HepG2 (cell line): Measurements from ENCODE around the gene STRN3. TPM values are rescaled to one million over a fixed set of nuclear protein-coding genes. Genes with fewer than 3 reads are reported as not detected.
A peak's percentile ranks its signal among the peaks of the same experiment; 100 is the strongest.

ENCODE experiments used
- AGO1 ChIP-seq: fragments of 200-400 bp; formaldehyde crosslinking; IDR thresholded peaks from 2 replicates; pipeline ENCODE4 v1.6.1; 2017; ENCODE audit warnings: mild to moderate bottlenecking, low read depth, low read length, moderate library complexity; ENCODE audit not compliant: poor library complexity, severe bottlenecking
- ARID2 ChIP-seq: sonication (generic); formaldehyde crosslinking; IDR thresholded peaks from 2 replicates; pipeline ENCODE4 v1.8.1; 2022; ENCODE audit warnings: mild to moderate bottlenecking, missing genetic modification reagents, borderline replicate concordance
- FOXA1 ChIP-seq, 2 experiments: fragments of 450-650 bp in 1 of 2; sonication (generic) in 1 of 2; formaldehyde crosslinking in 1 of 2; IDR thresholded peaks; 2 replicates each; pipeline versions ENCODE4 v1.4.0 to v1.6.1; 2016 to 2020; ENCODE audit warnings: missing genetic modification reagents in 1 of 2
- KDM2A ChIP-seq: sonication (generic); formaldehyde crosslinking; IDR thresholded peaks from 2 replicates; pipeline ENCODE4 v1.4.0; 2020; ENCODE audit warnings: low read depth, missing genetic modification reagents, borderline replicate concordance
- NBN ChIP-seq: fragments of 450-650 bp; conservative IDR thresholded peaks from 2 replicates; pipeline ENCODE4 v1.6.1; 2017
- NR2F2 ChIP-seq: IDR thresholded peaks from 2 replicates; pipeline ENCODE4 v1.6.1; 2012; ENCODE audit warnings: low read depth, inconsistent platforms, borderline replicate concordance
- PHF8 ChIP-seq: sonication (generic); formaldehyde crosslinking; IDR thresholded peaks from 2 replicates; pipeline ENCODE4 v1.5.0; 2020; ENCODE audit warnings: missing genetic modification reagents
- POGZ ChIP-seq: sonication (generic); formaldehyde crosslinking; IDR thresholded peaks from 2 replicates; pipeline ENCODE4 v1.4.0; 2020; ENCODE audit warnings: mild to moderate bottlenecking, missing genetic modification reagents
- ZKSCAN8 ChIP-seq: IDR thresholded peaks from 2 replicates; pipeline ENCODE4 v1.6.1; 2016; ENCODE audit warnings: borderline replicate concordance, missing genetic modification reagents, missing compliant biosample characterization
- ZMYM4 ChIP-seq: sonication (generic); formaldehyde crosslinking; IDR thresholded peaks from 2 replicates; pipeline ENCODE4 v1.8.1; 2023; ENCODE audit warnings: mild to moderate bottlenecking, missing genetic modification reagents
- ZNF207 ChIP-seq: fragments of 450-650 bp; IDR thresholded peaks from 2 replicates; pipeline ENCODE4 v1.6.1; 2016; ENCODE audit warnings: antibody characterized with exemption, borderline replicate concordance
- ZNF326 ChIP-seq: sonication (generic); formaldehyde crosslinking; IDR thresholded peaks from 2 replicates; pipeline ENCODE4 v1.4.0; 2020; ENCODE audit warnings: missing genetic modification reagents, borderline replicate concordance
- ZNF496 ChIP-seq: sonication (generic); formaldehyde crosslinking; IDR thresholded peaks from 2 replicates; pipeline ENCODE4 v1.8.1; 2023; ENCODE audit warnings: mild to moderate bottlenecking, moderate library complexity, missing genetic modification reagents; ENCODE audit not compliant: insufficient replicate concordance
- ZNF546 ChIP-seq: sonication (generic); formaldehyde crosslinking; conservative IDR thresholded peaks from 2 replicates; pipeline ENCODE4 v1.8.1; 2023; ENCODE audit warnings: mild to moderate bottlenecking, missing genetic modification reagents
- polyA plus RNA-seq, 8 experiments: library from polyadenylated mRNA; depleted of rRNA in 3 of 8; stranded (reverse) in 7 of 8; unstranded in 1 of 8; fragments of >200 nt; fragmentation: Illumina TruSeq in 4 of 8; extraction: Trizol in 4 of 8; gene quantifications; 2 replicates each; pipeline versions ENCODE4 v1.2.1 to v1.2.3, GENCODE V29; 2011 to 2016; ENCODE audit warnings: low read depth in 4 of 8, missing spikeins in 1 of 8, mixed read lengths in 1 of 8; ENCODE audit not compliant: insufficient read depth in 1 of 8
- total RNA-seq, 5 experiments: library from RNA; depleted of rRNA; stranded (reverse); fragments of >200 nt; fragmentation: Illumina TruSeq; extraction: Trizol; gene quantifications; 2 replicates each; pipeline ENCODE4 v1.2.3, GENCODE V29; 2016; ENCODE audit warnings: low read depth in 1 of 5
- TF ChIP-seq, protein P1 (sequence below): IDR thresholded peaks from 2 replicates; pipeline ENCODE4 v1.6.1; 2016; ENCODE audit warnings: missing compliant biosample characterization, missing genetic modification reagents, borderline replicate concordance
- TF ChIP-seq, protein P2 (sequence below): IDR thresholded peaks from 2 replicates; pipeline ENCODE4 v1.6.1; 2016; ENCODE audit warnings: mild to moderate bottlenecking

The STRN3 gene
- total and polyA plus RNA-seq, 2 of the 13 experiments (the other 11 are each of a cell fraction or from before 2014, with no cell fraction given) = 49.4 to 123 TPM

DNA sequence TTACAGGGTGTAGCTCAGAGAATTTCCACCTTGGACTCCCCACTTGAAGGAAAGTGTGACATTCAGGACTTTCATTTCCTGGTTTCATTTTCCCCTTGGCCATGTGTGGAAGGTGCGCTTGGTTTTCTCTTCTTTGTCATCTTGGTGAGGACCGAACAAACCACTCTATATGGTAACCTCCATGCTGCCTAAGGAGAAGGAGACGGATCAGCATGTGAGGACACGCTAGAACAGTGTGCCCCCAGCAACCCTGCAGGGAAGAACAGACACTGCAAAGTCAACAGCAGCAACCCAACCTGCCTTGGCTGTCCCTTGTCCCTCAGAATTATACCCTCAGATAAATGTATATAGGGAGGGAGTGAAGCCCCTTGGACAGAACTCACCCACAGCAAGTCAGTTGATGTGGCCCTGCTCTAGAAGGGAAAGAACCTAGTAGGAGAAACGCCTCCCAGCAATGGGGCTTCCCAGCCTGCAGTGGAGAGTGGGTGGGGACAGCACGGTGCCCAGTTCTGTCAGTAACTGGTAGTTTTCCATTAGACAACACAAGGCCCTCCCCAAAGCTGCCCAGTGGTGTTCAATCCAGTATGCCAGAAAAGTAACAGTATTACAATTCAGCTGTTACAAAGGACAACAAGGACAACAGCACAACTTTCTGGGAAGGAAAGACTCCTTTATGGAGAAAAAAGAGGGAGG, 170.7 kb downstream of the STRN3 start (continued):
- TF ChIP-seq POGZ (CRISPR knock-in tag) = no peak
- TF ChIP-seq, protein P1, sequence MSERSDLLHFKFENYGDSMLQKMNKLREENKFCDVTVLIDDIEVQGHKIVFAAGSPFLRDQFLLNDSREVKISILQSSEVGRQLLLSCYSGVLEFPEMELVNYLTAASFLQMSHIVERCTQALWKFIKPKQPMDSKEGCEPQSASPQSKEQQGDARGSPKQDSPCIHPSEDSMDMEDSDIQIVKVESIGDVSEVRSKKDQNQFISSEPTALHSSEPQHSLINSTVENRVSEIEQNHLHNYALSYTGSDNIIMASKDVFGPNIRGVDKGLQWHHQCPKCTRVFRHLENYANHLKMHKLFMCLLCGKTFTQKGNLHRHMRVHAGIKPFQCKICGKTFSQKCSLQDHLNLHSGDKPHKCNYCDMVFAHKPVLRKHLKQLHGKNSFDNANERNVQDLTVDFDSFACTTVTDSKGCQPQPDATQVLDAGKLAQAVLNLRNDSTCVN (CRISPR knock-in tag) = 0 out of 2 replicates have a peak, but pooled peaks have one; percentile 16
- TF ChIP-seq ZMYM4 (CRISPR knock-in tag) = 0 out of 2 replicates have a peak, but pooled peaks have one; percentile 30
- TF ChIP-seq ZNF546 (CRISPR knock-in tag) = no peak
- TF ChIP-seq AGO1 = no peak
- 0 out of 2 replicates have a peak, but pooled peaks have one; percentile 32 for TF ChIP-seq ZKSCAN8 (CRISPR knock-in tag)
- no peak for TF ChIP-seq ZNF496 (CRISPR knock-in tag)
- no peak for TF ChIP-seq ZNF207
- TF ChIP-seq KDM2A (CRISPR knock-in tag) = 0 out of 2 replicates have a peak, but pooled peaks have one; percentile 23
- no peak for TF ChIP-seq PHF8
- TF ChIP-seq ARID2 = 0 out of 2 replicates have a peak, but pooled peaks have one; percentile 28
- TF ChIP-seq, protein P2, sequence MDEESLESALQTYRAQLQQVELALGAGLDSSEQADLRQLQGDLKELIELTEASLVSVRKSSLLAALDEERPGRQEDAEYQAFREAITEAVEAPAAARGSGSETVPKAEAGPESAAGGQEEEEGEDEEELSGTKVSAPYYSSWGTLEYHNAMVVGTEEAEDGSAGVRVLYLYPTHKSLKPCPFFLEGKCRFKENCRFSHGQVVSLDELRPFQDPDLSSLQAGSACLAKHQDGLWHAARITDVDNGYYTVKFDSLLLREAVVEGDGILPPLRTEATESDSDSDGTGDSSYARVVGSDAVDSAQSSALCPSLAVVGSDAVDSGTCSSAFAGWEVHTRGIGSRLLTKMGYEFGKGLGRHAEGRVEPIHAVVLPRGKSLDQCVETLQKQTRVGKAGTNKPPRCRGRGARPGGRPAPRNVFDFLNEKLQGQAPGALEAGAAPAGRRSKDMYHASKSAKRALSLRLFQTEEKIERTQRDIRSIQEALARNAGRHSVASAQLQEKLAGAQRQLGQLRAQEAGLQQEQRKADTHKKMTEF = 0 out of 2 replicates have a peak, but pooled peaks have one; percentile 22
- TF ChIP-seq NBN = no peak
- no peak for TF ChIP-seq ZNF326 (CRISPR knock-in tag)
- no peak for TF ChIP-seq NR2F2
- TF ChIP-seq FOXA1 (IDR thresholded peaks at IDR 0.05) = no peak
- peak; percentile 55; the same call in 1 of the 2 replicates for TF ChIP-seq FOXA1 (CRISPR knock-in tag; IDR thresholded peaks at IDR 0.05)
